Glutamatergic neuron (in vitro differentiated cells): ENCODE data around the gene CUL4A. TPM values are rescaled to one million over a fixed set of nuclear protein-coding genes. Genes with fewer than 3 reads are reported as not detected.
"Not testable (repeated sequence)": the region's sequence is repeated elsewhere in the genome, so short reads cannot be mapped to it uniquely, and the experiment has no call there.

ENCODE experiments used
- DNase-seq: peaks from one replicate; pipeline ENCODE4 v3.0.0; 2022
- H3K27ac Mint-ChIP-seq: one replicate; pipeline ENCODE4 v1.8.0; 2020; ENCODE audit warnings: mild to moderate bottlenecking, mixed read lengths, inconsistent platforms; ENCODE audit not compliant: unreplicated experiment
- H3K27me3 Mint-ChIP-seq: one replicate; pipeline ENCODE4 v1.8.0; 2020; ENCODE audit warnings: mild to moderate bottlenecking, moderate library complexity, mixed read lengths, inconsistent platforms; ENCODE audit not compliant: unreplicated experiment
- H3K36me3 Mint-ChIP-seq: one replicate; pipeline ENCODE4 v1.8.0; 2020; ENCODE audit warnings: mild to moderate bottlenecking, mixed read lengths, inconsistent platforms; ENCODE audit not compliant: unreplicated experiment
- H3K4me1 Mint-ChIP-seq: one replicate; pipeline ENCODE4 v1.8.0; 2020; ENCODE audit warnings: mild to moderate bottlenecking, low read depth, mixed read lengths, inconsistent platforms; ENCODE audit not compliant: unreplicated experiment
- H3K4me3 Mint-ChIP-seq: one replicate; pipeline ENCODE4 v1.8.0; 2020; ENCODE audit warnings: mild to moderate bottlenecking, mixed read lengths, inconsistent platforms; ENCODE audit not compliant: unreplicated experiment
- H3K9me3 Mint-ChIP-seq: one replicate; pipeline ENCODE4 v1.8.0; 2020; ENCODE audit warnings: mild to moderate bottlenecking, moderate library complexity, mixed read lengths, inconsistent platforms; ENCODE audit not compliant: unreplicated experiment
- total RNA-seq: library from RNA; stranded (reverse); fragmentation: NEBNext Ultra II Directional; extraction: Animal tissue kit (Norgen Biotek cat#: 25700); gene quantifications from one replicate; pipeline ENCODE4 v1.2.1, GENCODE V29; 2021; ENCODE audit not compliant: unreplicated experiment
- TF ChIP-seq, protein P1 (sequence below): fragments of 200-600 bp; sonication (generic); IDR thresholded peaks from one replicate; pipeline ENCODE4 v1.5.0; 2021; ENCODE audit not compliant: partially characterized antibody, unreplicated experiment

CUL4A gene
- total RNA-seq, 1 donor from 2014 or later, result 43.2 TPM

GRCh38 chr13:113232208-113233003 lies 23.0 kb downstream of the CUL4A start:
- Mint-ChIP-seq H3K4me1 (no peaks in the 10 kb centered on the region), H3K4me3 (no peak overlapping the region), H3K27me3 (no peaks in the 10 kb centered on the region), H3K36me3 (no peaks in the 10 kb centered on the region), H3K27ac (no peak overlapping the region), H3K9me3 (peaks cover 2% of the 10 kb centered on the region)
- DNase-seq, result no peak
- TF ChIP-seq, protein P1, sequence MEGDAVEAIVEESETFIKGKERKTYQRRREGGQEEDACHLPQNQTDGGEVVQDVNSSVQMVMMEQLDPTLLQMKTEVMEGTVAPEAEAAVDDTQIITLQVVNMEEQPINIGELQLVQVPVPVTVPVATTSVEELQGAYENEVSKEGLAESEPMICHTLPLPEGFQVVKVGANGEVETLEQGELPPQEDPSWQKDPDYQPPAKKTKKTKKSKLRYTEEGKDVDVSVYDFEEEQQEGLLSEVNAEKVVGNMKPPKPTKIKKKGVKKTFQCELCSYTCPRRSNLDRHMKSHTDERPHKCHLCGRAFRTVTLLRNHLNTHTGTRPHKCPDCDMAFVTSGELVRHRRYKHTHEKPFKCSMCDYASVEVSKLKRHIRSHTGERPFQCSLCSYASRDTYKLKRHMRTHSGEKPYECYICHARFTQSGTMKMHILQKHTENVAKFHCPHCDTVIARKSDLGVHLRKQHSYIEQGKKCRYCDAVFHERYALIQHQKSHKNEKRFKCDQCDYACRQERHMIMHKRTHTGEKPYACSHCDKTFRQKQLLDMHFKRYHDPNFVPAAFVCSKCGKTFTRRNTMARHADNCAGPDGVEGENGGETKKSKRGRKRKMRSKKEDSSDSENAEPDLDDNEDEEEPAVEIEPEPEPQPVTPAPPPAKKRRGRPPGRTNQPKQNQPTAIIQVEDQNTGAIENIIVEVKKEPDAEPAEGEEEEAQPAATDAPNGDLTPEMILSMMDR, result no peak

- Mint-ChIP-seq H3K36me3 (no peaks in the 10 kb centered on the region), H3K4me1 (no peaks in the 10 kb centered on the region), H3K27ac (no peak overlapping the region), H3K9me3 (peaks cover 2% of the 10 kb centered on the region), H3K27me3 (no peaks in the 10 kb centered on the region), H3K4me3 (no peak overlapping the region)
- TF ChIP-seq, protein P1, result no peak
- no peak for DNase-seq
Measured at GRCh38 chr13:113233101-113233500, 23.7 kb downstream of the CUL4A start.

DNA sequence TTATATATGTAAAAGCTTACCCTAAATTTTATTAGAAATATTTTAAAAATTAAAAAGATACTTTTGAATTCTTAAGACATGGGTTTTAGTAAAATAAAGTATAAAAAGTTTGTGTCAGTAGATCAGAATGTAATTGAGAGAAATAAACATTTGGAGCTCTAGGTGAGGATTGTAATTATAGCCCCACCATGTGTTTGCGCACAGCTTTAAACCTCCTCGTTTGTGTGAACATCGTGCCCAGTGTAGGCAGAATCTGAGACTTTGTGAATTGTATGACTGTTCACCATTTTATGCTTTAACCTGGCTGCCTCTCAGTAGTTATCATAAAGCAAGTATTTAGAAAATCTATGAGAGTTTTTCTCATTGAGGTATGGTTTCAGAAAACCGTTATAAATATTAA lies 29.1 kb downstream of the CUL4A start:
- Mint-ChIP-seq H3K27ac (no peak overlapping the region), H3K27me3 (no peaks in the 10 kb centered on the region), H3K4me3 (no peak overlapping the region), H3K9me3 (peaks cover 2% of the 10 kb centered on the region), H3K4me1 (no peaks in the 10 kb centered on the region), H3K36me3 (no peaks in the 10 kb centered on the region)
- DNase-seq, result no peak
- TF ChIP-seq, protein P1, result peak; percentile 17

DNA sequence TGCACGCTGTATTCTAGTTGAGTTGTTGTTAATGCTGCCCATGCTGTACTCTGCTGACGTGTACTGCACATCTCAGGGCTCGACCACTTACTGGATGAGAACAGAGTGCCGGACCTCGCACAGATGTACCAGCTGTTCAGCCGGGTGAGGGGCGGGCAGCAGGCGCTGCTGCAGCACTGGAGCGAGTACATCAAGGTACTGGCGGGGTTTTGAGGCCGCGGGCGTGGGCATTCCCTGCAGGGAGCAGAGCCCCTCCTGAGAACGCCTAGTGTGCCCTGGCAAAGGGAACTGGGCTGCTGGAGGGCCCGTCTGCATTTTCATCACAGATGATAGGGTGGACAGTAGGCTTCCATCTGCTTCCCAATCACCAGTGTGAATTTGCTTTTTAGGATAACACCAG lies 29.9 kb downstream of the CUL4A start:
- no peaks in the 10 kb centered on the region for H3K27me3 Mint-ChIP-seq
- H3K27ac Mint-ChIP-seq, result peak overlapping the region; percentile 36
- DNase-seq, result no peak
- no peaks in the 10 kb centered on the region for H3K36me3 Mint-ChIP-seq
- H3K9me3 Mint-ChIP-seq, result peaks cover 2% of the 10 kb centered on the region
- H3K4me1 Mint-ChIP-seq, result no peaks in the 10 kb centered on the region
- no peak overlapping the region for H3K4me3 Mint-ChIP-seq
- TF ChIP-seq, protein P1, result no peak

GRCh38 chr13:113239986-113240385 lies 30.6 kb downstream of the CUL4A start:
- Mint-ChIP-seq H3K36me3 (no peaks in the 10 kb centered on the region), H3K4me1 (no peaks in the 10 kb centered on the region), H3K27ac (no peak overlapping the region), H3K27me3 (no peaks in the 10 kb centered on the region), H3K9me3 (peaks cover 2% of the 10 kb centered on the region), H3K4me3 (no peak overlapping the region)
- TF ChIP-seq, protein P1, result no peak
- no peak for DNase-seq

DNA sequence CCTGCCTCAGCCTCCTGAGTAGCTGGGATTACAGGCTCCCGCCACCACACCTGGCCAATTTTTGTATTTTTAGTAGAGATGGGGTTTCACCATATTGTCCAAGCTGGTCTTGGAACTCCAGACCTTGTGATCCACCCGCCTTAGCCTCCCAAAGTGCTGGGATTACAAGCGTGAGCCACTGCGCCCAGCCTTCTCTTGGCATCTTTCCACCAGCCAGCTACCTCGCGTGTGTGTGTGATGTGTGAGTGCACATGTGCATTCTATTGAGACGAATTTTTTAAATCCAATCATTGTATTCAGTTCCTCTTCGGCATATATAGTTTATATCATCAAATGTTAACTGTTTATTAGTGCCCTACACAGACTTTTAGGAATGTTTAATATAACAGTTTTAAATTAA lies 32.2 kb downstream of the CUL4A start:
- not testable (repeated sequence) for H3K36me3 Mint-ChIP-seq, H3K4me3 Mint-ChIP-seq, H3K27ac Mint-ChIP-seq, DNase-seq, H3K9me3 Mint-ChIP-seq, H3K27me3 Mint-ChIP-seq, H3K4me1 Mint-ChIP-seq
